ENCODE data around the gene DCP1B.

DNA sequence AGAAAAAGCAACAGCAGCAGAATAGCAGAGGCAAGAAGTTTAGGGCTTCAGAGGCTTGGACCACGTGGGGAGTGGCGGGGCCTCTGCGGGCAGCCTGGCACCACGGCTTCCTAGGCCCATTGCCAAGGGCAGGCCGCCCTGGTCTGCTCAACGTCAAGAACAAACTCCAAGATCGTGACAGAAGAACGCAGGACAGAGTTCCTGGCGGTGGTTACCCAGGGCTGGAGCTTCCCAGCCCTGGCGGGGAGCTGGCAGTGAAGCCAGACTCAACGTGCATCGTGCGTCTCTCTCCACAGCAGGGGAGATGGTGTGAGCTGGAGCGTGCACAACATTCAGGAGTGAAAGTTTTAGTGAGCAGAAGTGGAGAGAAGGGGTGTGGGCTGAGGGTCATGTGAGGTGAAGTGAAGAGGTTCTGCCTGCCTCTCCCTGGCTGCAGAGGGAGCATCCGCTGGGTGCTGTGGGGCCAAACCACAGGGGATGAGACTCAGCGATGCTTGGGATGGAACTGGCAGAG, 71.9 kb downstream of the DCP1B start:
- TF ChIP-seq, protein P1, sequence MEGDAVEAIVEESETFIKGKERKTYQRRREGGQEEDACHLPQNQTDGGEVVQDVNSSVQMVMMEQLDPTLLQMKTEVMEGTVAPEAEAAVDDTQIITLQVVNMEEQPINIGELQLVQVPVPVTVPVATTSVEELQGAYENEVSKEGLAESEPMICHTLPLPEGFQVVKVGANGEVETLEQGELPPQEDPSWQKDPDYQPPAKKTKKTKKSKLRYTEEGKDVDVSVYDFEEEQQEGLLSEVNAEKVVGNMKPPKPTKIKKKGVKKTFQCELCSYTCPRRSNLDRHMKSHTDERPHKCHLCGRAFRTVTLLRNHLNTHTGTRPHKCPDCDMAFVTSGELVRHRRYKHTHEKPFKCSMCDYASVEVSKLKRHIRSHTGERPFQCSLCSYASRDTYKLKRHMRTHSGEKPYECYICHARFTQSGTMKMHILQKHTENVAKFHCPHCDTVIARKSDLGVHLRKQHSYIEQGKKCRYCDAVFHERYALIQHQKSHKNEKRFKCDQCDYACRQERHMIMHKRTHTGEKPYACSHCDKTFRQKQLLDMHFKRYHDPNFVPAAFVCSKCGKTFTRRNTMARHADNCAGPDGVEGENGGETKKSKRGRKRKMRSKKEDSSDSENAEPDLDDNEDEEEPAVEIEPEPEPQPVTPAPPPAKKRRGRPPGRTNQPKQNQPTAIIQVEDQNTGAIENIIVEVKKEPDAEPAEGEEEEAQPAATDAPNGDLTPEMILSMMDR (IDR thresholded peaks at IDR 0.05; ENCODE audit: insufficient read depth, low read length, poor library complexity, severe bottlenecking), result no peak
- TF ChIP-seq EZH2phosphoT487 (conservative IDR thresholded peaks at IDR 0.05; ENCODE audit: low read length), result no peak

Measured in SU-DHL-6 (cell line).